ENCODE results near the gene NAXE.

DNA sequence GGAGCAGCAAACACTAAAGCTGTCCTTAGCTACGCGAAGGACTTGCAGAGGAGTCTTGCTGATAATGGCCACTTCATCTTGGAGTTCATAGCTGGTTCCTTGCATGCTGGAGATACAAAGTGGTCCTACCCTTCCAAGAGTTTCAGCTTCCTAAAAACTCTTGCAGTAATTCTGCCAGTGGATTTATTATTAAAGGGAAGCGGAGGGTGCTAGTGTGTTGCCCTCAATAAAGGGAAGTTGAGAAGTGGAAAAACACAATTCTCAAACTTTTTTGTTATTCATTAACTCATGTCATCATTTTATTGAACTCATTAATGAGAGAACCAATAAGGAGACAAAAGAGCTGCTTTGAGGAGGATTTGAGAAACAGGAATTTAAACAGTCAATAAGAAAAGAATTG lies 21.1 kb downstream of the NAXE start:
- TF ChIP-seq EZH2 (IDR thresholded peaks at IDR 0.05) (no peak), POLR2AphosphoS5 (IDR thresholded peaks at IDR 0.05; ENCODE audit: borderline replicate concordance, low read depth, low read length) (no peak)

All from SK-N-MC (cell line).